ENCODE data around the gene EMSY. TPM values are rescaled to one million over a fixed set of nuclear protein-coding genes. Genes with fewer than 3 reads are reported as not detected.

EMSY gene
- total and polyA plus RNA-seq, 2 donors (not counting 3 experiments of a cell fraction or from before 2014, with no cell fraction given), result 18.3 to 25.7 TPM

DNA sequence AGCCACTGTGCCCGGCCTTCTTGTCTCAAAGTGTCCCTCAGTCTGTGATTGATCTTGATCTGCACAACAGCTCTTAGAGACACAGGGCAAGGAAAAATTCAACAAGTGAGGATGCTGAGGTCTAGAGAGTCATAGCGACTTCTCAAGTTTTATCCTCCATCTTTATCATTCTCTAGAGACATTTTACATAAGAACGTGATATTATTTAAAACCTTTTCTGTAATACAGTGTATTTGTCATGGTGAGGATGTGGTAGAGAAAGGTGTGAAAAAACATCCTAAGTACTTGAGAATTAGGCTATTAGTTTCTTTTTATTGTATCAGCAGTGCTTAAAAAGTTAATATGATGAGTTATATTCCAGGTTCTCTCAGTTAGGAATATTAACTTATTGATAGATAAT lies 50.2 kb downstream of the EMSY start:
- H3K9me3 ChIP-seq (replicated peaks; ENCODE audit: control insufficient read depth, insufficient read depth, low read length), result no peaks in the 10 kb centered on the region
- TF ChIP-seq MAX (IDR thresholded peaks at IDR 0.05; ENCODE audit: insufficient read depth, insufficient read length), result no peak
- no peak for TF ChIP-seq GATA2 (IDR thresholded peaks at IDR 0.05; ENCODE audit: insufficient read depth, insufficient read length, low read depth, low read length)
- TF ChIP-seq JUN (IDR thresholded peaks at IDR 0.05; ENCODE audit: borderline replicate concordance, insufficient read depth, insufficient read length, low read depth), result no peak
- no peak for TF ChIP-seq POLR2A (IDR thresholded peaks at IDR 0.05; ENCODE audit: low read depth, low read length)
- no peak for TF ChIP-seq FOS (IDR thresholded peaks at IDR 0.05; ENCODE audit: borderline replicate concordance, insufficient read depth, low read length)
- no peak for TF ChIP-seq POLR2AphosphoS5 (IDR thresholded peaks at IDR 0.05; ENCODE audit: insufficient read depth, low read depth, low read length)
- TF ChIP-seq, protein P1, sequence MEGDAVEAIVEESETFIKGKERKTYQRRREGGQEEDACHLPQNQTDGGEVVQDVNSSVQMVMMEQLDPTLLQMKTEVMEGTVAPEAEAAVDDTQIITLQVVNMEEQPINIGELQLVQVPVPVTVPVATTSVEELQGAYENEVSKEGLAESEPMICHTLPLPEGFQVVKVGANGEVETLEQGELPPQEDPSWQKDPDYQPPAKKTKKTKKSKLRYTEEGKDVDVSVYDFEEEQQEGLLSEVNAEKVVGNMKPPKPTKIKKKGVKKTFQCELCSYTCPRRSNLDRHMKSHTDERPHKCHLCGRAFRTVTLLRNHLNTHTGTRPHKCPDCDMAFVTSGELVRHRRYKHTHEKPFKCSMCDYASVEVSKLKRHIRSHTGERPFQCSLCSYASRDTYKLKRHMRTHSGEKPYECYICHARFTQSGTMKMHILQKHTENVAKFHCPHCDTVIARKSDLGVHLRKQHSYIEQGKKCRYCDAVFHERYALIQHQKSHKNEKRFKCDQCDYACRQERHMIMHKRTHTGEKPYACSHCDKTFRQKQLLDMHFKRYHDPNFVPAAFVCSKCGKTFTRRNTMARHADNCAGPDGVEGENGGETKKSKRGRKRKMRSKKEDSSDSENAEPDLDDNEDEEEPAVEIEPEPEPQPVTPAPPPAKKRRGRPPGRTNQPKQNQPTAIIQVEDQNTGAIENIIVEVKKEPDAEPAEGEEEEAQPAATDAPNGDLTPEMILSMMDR (IDR thresholded peaks at IDR 0.05; ENCODE audit: extremely low read depth in 1 of 2, insufficient read depth in 1 of 2, low read depth in 1 of 2, low read length in 2 of 2), result no peak
- TF ChIP-seq EZH2 (IDR thresholded peaks at IDR 0.05; ENCODE audit: borderline replicate concordance, low read depth, low read length, severe bottlenecking), result no peak
- TF ChIP-seq MYC (IDR thresholded peaks at IDR 0.05; ENCODE audit: low read depth, low read length), result no peak
- H3K27me3 ChIP-seq (ENCODE audit: control insufficient read depth in 2 of 2, insufficient read depth in 2 of 2, low read length in 2 of 2), result no peaks in the 10 kb centered on the region
- no peaks in the 10 kb centered on the region for H3K79me2 ChIP-seq (ENCODE audit: control insufficient read depth, insufficient read depth, low read length)
- intact Hi-C loops (cut with micrococcal nuclease) (no loop called here), dilution Hi-C loops (cut with MboI; ENCODE audit: extremely low pct_ligation_motif_present, low sequenced_read_pairs) (no loop called here)
- no peaks in the 10 kb centered on the region for H4K20me1 ChIP-seq (replicated peaks; ENCODE audit: control insufficient read depth, extremely low read depth, insufficient read depth, low read length)
- no peak overlapping the region for H3K4me3 ChIP-seq (replicated peaks in 1 of 3; ENCODE audit: insufficient read depth in 1 of 3, low read depth in 1 of 3, low read length in 3 of 3)
- no peaks in the 10 kb centered on the region for H3K9me1 ChIP-seq (replicated peaks; ENCODE audit: control insufficient read depth, extremely low read depth, insufficient read depth, low read length)
- DNase-seq (ENCODE audit: low read depth, low spot score), result no peak
- no peaks in the 10 kb centered on the region for H3K4me1 ChIP-seq (ENCODE audit: control insufficient read depth, extremely low read depth, insufficient read depth, low read length)
- H3K9ac ChIP-seq (replicated peaks; ENCODE audit: extremely low read depth, insufficient read depth, low read length), result no peak overlapping the region
- no peak overlapping the region for H3K4me2 ChIP-seq (ENCODE audit: insufficient read depth, low read length)
- FAIRE-seq, result no peak
- H3K27ac ChIP-seq (ENCODE audit: insufficient read depth, low read depth, low read length), result no peak overlapping the region
- POLR2A ChIA-PET, result interaction anchor here (0.6 kb wide), 1 partner anchor 68 kb away, joined by 3 read pairs; no protein-coding TSS in a partner anchor
- BruUV-seq (replicated peaks), result no TSS peak
- CTCF ChIA-PET, result no interaction called here
- H2AFZ ChIP-seq (ENCODE audit: low read depth, low read length), result no peak overlapping the region
- H3K36me3 ChIP-seq (ENCODE audit: control insufficient read depth in 2 of 2, extremely low read depth in 1 of 2, insufficient read depth in 2 of 2, low read length in 2 of 2), result peaks cover 4 to 5% of the 10 kb centered on the region in 2 experiments

Measured in endothelial cell of umbilical vein (primary cell).